Trophoblast cell (in vitro differentiated cells and primary cell): Measurements from ENCODE around the gene HS6ST3.

ENCODE experiments used
- DNase-seq, 2 donors: peaks; one replicate each; pipeline ENCODE4 v3.0.0-alpha.2; 2016
- H2AFZ ChIP-seq: 2 replicates; pipeline ENCODE4 v1.6.1; 2013; ENCODE audit warnings: low read length, moderate library complexity, mild to moderate bottlenecking; ENCODE audit not compliant: insufficient read depth, poor library complexity
- H2AK5ac ChIP-seq: 2 replicates; pipeline ENCODE4 v1.6.1; 2013; ENCODE audit warnings: mild to moderate bottlenecking, low read length
- H2BK120ac ChIP-seq: 2 replicates; pipeline ENCODE4 v1.6.1; 2013; ENCODE audit warnings: low read length, mild to moderate bottlenecking, moderate library complexity; ENCODE audit not compliant: insufficient read depth, poor library complexity
- H2BK12ac ChIP-seq: 2 replicates; pipeline ENCODE4 v1.6.1; 2013; ENCODE audit warnings: mild to moderate bottlenecking, low read length, moderate library complexity
- H2BK5ac ChIP-seq: 2 replicates; pipeline ENCODE4 v1.6.1; 2013; ENCODE audit warnings: low read length, low read depth, moderate library complexity, mild to moderate bottlenecking; ENCODE audit not compliant: poor library complexity
- H3K14ac ChIP-seq: 2 replicates; pipeline ENCODE4 v1.6.1; 2013; ENCODE audit warnings: mild to moderate bottlenecking, low read length
- H3K18ac ChIP-seq: 2 replicates; pipeline ENCODE4 v1.6.1; 2013; ENCODE audit warnings: mild to moderate bottlenecking, low read length
- H3K23ac ChIP-seq: 2 replicates; pipeline ENCODE4 v1.6.1; 2013; ENCODE audit warnings: low read length
- H3K27ac ChIP-seq: 2 replicates; pipeline ENCODE4 v1.5.1; 2013; ENCODE audit warnings: low read depth, mild to moderate bottlenecking, inconsistent platforms, low read length, moderate library complexity
- H3K27me3 ChIP-seq: 2 replicates; pipeline ENCODE4 v1.6.1; 2013; ENCODE audit warnings: inconsistent platforms, mild to moderate bottlenecking, low read length, moderate library complexity; ENCODE audit not compliant: insufficient read depth
- H3K36me3 ChIP-seq, 2 experiments: 1 replicate in 1 of 2; 2 replicates in 1 of 2; pipeline ENCODE4 v1.6.1; 2013; ENCODE audit warnings: low read length in 2 of 2, mild to moderate bottlenecking in 2 of 2, moderate library complexity in 1 of 2; ENCODE audit not compliant: insufficient read depth in 2 of 2, control insufficient read depth in 1 of 2
- H3K4ac ChIP-seq: 2 replicates; pipeline ENCODE4 v1.6.1; 2013; ENCODE audit warnings: low read depth, mild to moderate bottlenecking, low read length, moderate library complexity
- H3K4me1 ChIP-seq, 2 experiments: 1 replicate in 1 of 2; 2 replicates in 1 of 2; pipeline ENCODE4 v1.6.1; 2013; ENCODE audit warnings: low read length in 2 of 2, mild to moderate bottlenecking in 2 of 2, moderate library complexity in 1 of 2; ENCODE audit not compliant: insufficient read depth in 2 of 2, control insufficient read depth in 1 of 2
- H3K4me2 ChIP-seq: 2 replicates; pipeline ENCODE4 v1.6.1; 2013; ENCODE audit warnings: inconsistent platforms, mild to moderate bottlenecking, low read length, moderate library complexity
- H3K4me3 ChIP-seq: 2 replicates; pipeline ENCODE4 v1.5.1; 2013; ENCODE audit warnings: mild to moderate bottlenecking, low read depth, low read length, inconsistent platforms
- H3K79me1 ChIP-seq: one replicate; pipeline ENCODE4 v1.6.1; 2013; ENCODE audit warnings: low read length
- H3K79me2 ChIP-seq: 2 replicates; pipeline ENCODE4 v1.6.1; 2013; ENCODE audit warnings: low read length, mild to moderate bottlenecking; ENCODE audit not compliant: control insufficient read depth, insufficient read depth, poor library complexity
- H3K9ac ChIP-seq: 2 replicates; pipeline ENCODE4 v1.6.1; 2013; ENCODE audit warnings: mild to moderate bottlenecking, low read length
- H3K9me3 ChIP-seq: 2 replicates; pipeline ENCODE4 v1.6.1; 2013; ENCODE audit warnings: low read depth, mild to moderate bottlenecking, control low read depth, inconsistent platforms, low read length; ENCODE audit not compliant: insufficient read depth
- H4K12ac ChIP-seq: 2 replicates; pipeline ENCODE4 v1.6.1; 2013; ENCODE audit warnings: low read depth, mild to moderate bottlenecking, low read length, moderate library complexity
- H4K8ac ChIP-seq: 2 replicates; pipeline ENCODE4 v1.6.1; 2013; ENCODE audit warnings: low read depth, mild to moderate bottlenecking, low read length, moderate library complexity
- H4K91ac ChIP-seq: one replicate; pipeline ENCODE4 v1.6.1; 2013; ENCODE audit warnings: low read depth, mild to moderate bottlenecking, low read length, moderate library complexity
- WGBS: extraction: QIAGEN DNeasy Blood & Tissue Kit; methylation state at CpG from one replicate; pipeline ENCODE4 v1.1.7; 2013; ENCODE audit warnings: missing lambda C conversion rate; ENCODE audit not compliant: insufficient read length, insufficient coverage; ENCODE audit errors: extremely low coverage; 5-methylcytosine and 5-hydroxymethylcytosine counted together

HS6ST3 gene

GRCh38 chr13:96403651-96404050 is 313.7 kb downstream of the HS6ST3 start:
- no peaks in the 10 kb centered on the region for H3K27me3 ChIP-seq
- no peaks in the 10 kb centered on the region for H3K36me3 ChIP-seq
- no peaks in the 10 kb centered on the region for H3K4me1 ChIP-seq
- H2BK5ac ChIP-seq: no peak overlapping the region
- H3K79me2 ChIP-seq: no peaks in the 10 kb centered on the region
- H4K8ac ChIP-seq: no peak overlapping the region
- no peak overlapping the region for H3K4ac ChIP-seq
- WGBS: no CpG with 5 or more reads among the region's 2 CpGs
- H3K18ac ChIP-seq: no peak overlapping the region
- no peak overlapping the region for H2BK120ac ChIP-seq
- H4K12ac ChIP-seq: no peak overlapping the region
- no peak overlapping the region for H3K27ac ChIP-seq
- no peak overlapping the region for H4K91ac ChIP-seq
- no peaks in the 10 kb centered on the region for H3K79me1 ChIP-seq
- no peaks in the 10 kb centered on the region for H3K9me3 ChIP-seq
- no peak overlapping the region for H3K4me2 ChIP-seq
- no peak overlapping the region for H2AFZ ChIP-seq
- no peak overlapping the region for H3K14ac ChIP-seq
- H3K9ac ChIP-seq: no peak overlapping the region
- no peak overlapping the region for H2AK5ac ChIP-seq
- no peak overlapping the region for H3K23ac ChIP-seq
- H2BK12ac ChIP-seq: no peak overlapping the region
- DNase-seq: no peak
- H3K4me3 ChIP-seq: no peak overlapping the region

DNA sequence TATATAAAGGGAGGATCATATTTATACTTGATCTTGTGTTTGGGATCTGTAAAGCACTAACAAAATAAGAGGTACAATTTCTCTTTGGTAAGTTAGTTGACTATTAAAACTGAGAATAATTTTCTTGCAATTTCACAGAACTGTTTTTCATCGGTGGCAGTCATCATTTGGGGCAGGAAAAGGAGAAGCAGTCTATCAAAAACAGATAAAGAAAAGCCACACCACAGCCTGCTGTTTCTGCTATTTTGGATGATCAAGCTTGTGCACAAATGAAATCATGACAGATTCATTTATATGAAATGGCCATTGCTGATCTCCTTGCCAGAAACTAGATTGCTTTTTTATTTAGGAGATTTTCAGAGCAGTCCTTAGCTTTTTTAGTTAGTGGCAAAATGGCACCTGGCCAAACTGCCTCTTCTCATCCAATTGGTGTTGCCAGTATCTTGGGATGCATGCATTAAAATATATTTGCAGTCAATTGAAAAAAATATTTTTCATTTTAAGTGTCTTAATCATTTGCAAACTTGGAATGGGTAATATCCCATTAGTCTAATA is 326.0 kb downstream of the HS6ST3 start:
- H3K4me3 ChIP-seq: no peak overlapping the region
- no peak for DNase-seq
- no peak overlapping the region for H2BK5ac ChIP-seq
- H3K9ac ChIP-seq: no peak overlapping the region
- H3K4me1 ChIP-seq: no peaks in the 10 kb centered on the region
- no peaks in the 10 kb centered on the region for H3K79me1 ChIP-seq
- H2AFZ ChIP-seq: no peak overlapping the region
- H4K91ac ChIP-seq: no peak overlapping the region
- H3K27me3 ChIP-seq: no peaks in the 10 kb centered on the region
- H4K8ac ChIP-seq: no peak overlapping the region
- H3K9me3 ChIP-seq: no peaks in the 10 kb centered on the region
- whole genome bisulfite sequencing: no CpG with 5 or more reads among the region's 1 CpG
- no peaks in the 10 kb centered on the region for H3K79me2 ChIP-seq
- no peaks in the 10 kb centered on the region for H3K36me3 ChIP-seq
- H4K12ac ChIP-seq: no peak overlapping the region
- no peak overlapping the region for H3K4me2 ChIP-seq
- no peak overlapping the region for H2BK12ac ChIP-seq
- no peak overlapping the region for H3K23ac ChIP-seq
- H2BK120ac ChIP-seq: no peak overlapping the region
- no peak overlapping the region for H3K14ac ChIP-seq
- H3K4ac ChIP-seq: no peak overlapping the region
- H2AK5ac ChIP-seq: no peak overlapping the region
- H3K27ac ChIP-seq: no peak overlapping the region
- H3K18ac ChIP-seq: no peak overlapping the region

- DNase-seq: peak in 1 of 2 donors; percentile 9
- H4K91ac ChIP-seq: no peak overlapping the region
Measured at GRCh38 chr13:96417939-96418685, 328.2 kb downstream of the HS6ST3 start.

DNA sequence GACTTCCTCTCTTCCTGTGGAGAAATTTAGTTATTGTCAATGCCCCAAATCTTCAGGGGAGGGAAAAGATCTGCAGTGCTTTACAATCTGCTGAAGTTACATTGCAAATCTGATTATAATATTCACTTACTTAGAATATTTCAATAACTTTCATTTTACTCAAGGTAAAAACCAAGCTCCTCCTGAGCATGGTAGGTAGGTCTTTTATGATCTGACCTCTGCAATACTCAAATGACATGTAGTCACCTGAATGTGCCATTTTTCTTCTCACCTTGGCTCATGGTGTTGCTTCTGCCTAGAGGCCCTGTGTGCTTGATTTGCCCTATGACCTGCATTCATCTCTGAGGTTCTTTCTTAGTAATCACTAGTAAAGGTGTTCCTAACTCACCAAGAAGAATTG is 331.4 kb downstream of the HS6ST3 start:
- H3K14ac ChIP-seq: no peak overlapping the region
- no peaks in the 10 kb centered on the region for H3K79me2 ChIP-seq
- no peak overlapping the region for H3K23ac ChIP-seq
- no peak overlapping the region for H2AFZ ChIP-seq
- DNase-seq: no peak
- no peaks in the 10 kb centered on the region for H3K9me3 ChIP-seq
- H4K8ac ChIP-seq: no peak overlapping the region
- no peak overlapping the region for H2BK12ac ChIP-seq
- H3K79me1 ChIP-seq: no peaks in the 10 kb centered on the region
- H3K4ac ChIP-seq: no peak overlapping the region
- no peak overlapping the region for H2AK5ac ChIP-seq
- H4K12ac ChIP-seq: no peak overlapping the region
- no peak overlapping the region for H3K4me2 ChIP-seq
- H3K36me3 ChIP-seq: no peaks in the 10 kb centered on the region
- H3K4me1 ChIP-seq: no peaks in the 10 kb centered on the region
- H3K18ac ChIP-seq: no peak overlapping the region
- no peak overlapping the region for H2BK120ac ChIP-seq
- no peak overlapping the region for H4K91ac ChIP-seq
- no peak overlapping the region for H3K4me3 ChIP-seq
- no peak overlapping the region for H2BK5ac ChIP-seq
- H3K27me3 ChIP-seq: no peaks in the 10 kb centered on the region
- no peak overlapping the region for H3K27ac ChIP-seq
- H3K9ac ChIP-seq: no peak overlapping the region

More at GRCh38 chr13:96417939-96418685, 328.2 kb downstream of the HS6ST3 start:
- Histone ChIP-seq H3K4ac (no peak overlapping the region), H2AK5ac (no peak overlapping the region), H3K14ac (no peak overlapping the region), H4K12ac (no peak overlapping the region), H3K79me1 (no peaks in the 10 kb centered on the region), H3K23ac (no peak overlapping the region), H3K18ac (no peak overlapping the region), H3K27ac (no peak overlapping the region), H3K4me1 (no peaks in the 10 kb centered on the region), H4K8ac (no peak overlapping the region), H3K36me3 (no peaks in the 10 kb centered on the region), H3K9ac (no peak overlapping the region), H3K4me2 (no peak overlapping the region), H2BK12ac (no peak overlapping the region), H2BK5ac (no peak overlapping the region), H3K4me3 (no peak overlapping the region), H2BK120ac (no peak overlapping the region), H2AFZ (no peak overlapping the region), H3K79me2 (no peaks in the 10 kb centered on the region), H3K27me3 (no peaks in the 10 kb centered on the region), H3K9me3 (no peaks in the 10 kb centered on the region)
- no CpG with 5 or more reads among the region's 6 CpGs for WGBS
